ENCODE measurements around the gene KATNIP.
"Not testable (repeated sequence)": the region's sequence is repeated elsewhere in the genome, so short reads cannot be mapped to it uniquely, and the experiment has no call there.

KATNIP gene

GRCh38 chr16:27538528-27538927 lies 11.4 kb upstream of the KATNIP start:
- no peak for DNase-seq

DNA sequence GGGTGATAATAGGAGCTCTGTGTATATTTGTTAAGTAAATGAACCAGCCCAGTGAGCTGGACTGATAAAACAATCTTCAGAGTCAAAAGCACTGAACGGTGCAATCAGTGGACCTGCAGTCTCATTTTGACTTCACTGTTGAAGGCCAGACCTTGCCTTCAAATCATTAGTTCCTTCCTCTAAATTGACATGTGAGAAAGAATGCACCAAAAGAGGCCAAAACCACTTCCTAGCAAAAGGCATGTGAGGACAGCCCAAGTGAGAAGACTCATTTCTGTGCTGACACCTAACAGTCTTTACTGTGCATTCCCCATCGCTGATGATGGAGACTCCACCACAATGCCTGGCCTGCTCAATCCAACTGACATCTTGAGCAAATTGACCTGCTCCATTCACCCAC lies 10.8 kb upstream of the KATNIP start:
- DNase-seq, result no peak

- DNase-seq, result no peak
These were observed 10.3 kb upstream of the KATNIP start for GRCh38 chr16:27539636-27540035.

GRCh38 chr16:27543801-27544200 lies 6.1 kb upstream of the KATNIP start:
- DNase-seq, result peak; percentile 12

GRCh38 chr16:27544671-27545070 lies 5.3 kb upstream of the KATNIP start:
- no peak for DNase-seq

- peak; percentile 55 for DNase-seq
These were observed 2.8 kb upstream of the KATNIP start for GRCh38 chr16:27547134-27547533.

- DNase-seq, result peak; percentile 19
These were observed 2.1 kb upstream of the KATNIP start for GRCh38 chr16:27547851-27548250.

- no peak for DNase-seq
These were observed 539 bp upstream of the KATNIP start for GRCh38 chr16:27549464-27549745.

DNA sequence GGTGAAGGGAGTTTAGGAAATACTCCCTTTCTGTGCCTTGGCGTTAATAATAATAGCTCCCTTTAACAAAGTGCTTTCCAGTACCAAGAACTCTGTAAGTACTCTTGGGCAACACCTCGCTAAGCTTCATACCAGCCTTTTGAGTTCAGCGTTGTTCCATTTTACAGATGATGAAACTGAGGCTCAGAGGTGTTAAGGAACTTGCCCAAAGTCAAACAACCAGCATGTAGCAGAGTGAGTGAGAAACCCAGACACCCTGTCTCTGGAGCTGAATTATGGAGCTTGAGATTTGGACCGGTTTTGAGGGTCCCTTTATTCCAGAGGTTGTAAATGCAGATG lies 607 bp downstream of the KATNIP start:
- DNase-seq, result no peak

- DNase-seq, result no peak
These were observed 1.1 kb downstream of the KATNIP start for GRCh38 chr16:27551036-27551435.

DNA sequence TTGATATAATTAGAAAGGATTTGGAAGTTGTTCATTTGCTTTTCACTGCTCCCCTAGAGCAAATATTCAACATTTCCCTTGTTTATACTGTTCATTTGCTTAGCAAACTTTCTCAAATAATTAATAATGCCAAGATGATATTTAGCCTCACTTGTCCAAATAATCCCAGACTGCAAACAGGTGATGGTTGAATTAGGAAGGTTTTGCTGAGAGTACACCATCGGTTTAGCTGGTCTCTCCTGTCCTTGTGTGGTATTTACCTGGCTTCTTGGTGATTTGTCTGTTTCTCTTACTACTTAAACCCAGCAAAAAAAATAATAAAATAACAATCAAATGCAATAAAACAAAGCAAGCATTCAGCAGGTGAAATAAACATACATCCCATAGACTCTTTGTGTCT lies 6.5 kb downstream of the KATNIP start:
- no peak for DNase-seq

- no peak for DNase-seq
These were observed 8.5 kb downstream of the KATNIP start for GRCh38 chr16:27558434-27558833.

- no peak for DNase-seq
These were observed 9.0 kb downstream of the KATNIP start for GRCh38 chr16:27558932-27559331.

DNA sequence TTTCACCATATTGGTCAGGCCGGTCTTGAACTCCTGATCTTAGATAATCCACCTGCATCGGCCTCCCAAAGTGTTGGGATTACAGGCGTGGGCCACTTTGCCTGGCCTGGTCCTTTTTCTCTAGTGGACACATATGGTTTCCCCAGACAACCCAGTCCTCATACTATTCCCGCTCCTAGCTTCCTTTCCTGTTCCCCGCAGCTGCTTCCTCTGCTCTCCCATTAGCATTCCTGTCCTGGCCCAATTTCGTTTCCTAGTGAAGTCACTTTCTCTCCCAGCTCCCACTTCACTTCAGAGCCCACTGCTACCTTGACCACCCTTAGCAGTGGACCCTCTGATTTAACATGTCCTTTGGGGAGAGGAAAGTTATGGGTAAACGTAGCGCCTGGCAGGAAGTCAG lies 11.3 kb downstream of the KATNIP start:
- no peak for DNase-seq

DNA sequence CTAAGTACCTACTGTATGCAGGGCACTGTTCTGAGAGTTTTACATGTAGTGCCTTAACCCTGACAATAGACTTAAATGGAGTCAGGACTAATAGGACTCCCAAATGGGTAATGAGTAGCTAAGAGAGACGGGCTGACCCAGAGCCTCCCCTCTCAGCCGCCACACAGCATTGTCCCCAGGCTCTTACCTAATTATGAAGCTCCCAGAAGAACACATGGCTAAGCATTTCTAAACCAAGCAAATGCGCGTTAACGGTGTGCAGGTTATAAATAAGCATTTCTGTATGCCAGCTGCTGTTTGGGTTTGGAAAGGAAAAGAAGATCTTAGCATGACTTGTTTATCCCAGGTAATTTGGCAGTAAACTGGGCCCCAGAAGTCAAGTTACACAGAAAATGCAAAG lies 14.3 kb downstream of the KATNIP start:
- no peak for DNase-seq

- DNase-seq, result no peak
These were observed 16.5 kb downstream of the KATNIP start for GRCh38 chr16:27566417-27566816.

DNA sequence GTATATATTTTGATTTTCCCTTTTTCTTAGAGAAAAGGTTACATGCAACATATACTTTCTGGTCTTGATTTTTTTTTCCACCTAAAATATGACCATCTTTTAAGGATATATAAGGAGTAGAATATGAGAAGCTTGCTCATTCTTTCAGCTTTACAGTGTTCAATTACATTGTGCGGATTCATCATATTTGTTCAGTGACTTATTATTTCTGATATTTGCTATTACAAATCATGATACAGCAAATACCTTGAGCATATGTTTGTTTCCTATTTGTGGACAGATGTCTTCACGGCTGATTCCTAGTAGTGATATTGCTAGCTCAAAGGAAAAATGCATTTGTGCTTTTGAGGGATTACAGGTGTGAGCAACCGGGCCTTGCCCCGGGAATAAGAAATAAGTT lies 18.1 kb downstream of the KATNIP start:
- no peak for DNase-seq

- DNase-seq, result not testable (repeated sequence)
These were observed 21.0 kb downstream of the KATNIP start for GRCh38 chr16:27570986-27571385.

GRCh38 chr16:27571433-27572326 lies 21.7 kb downstream of the KATNIP start:
- DNase-seq, result no peak

- DNase-seq, result no peak
These were observed 22.8 kb downstream of the KATNIP start for GRCh38 chr16:27572711-27573110.

GRCh38 chr16:27576729-27577128 lies 26.8 kb downstream of the KATNIP start:
- DNase-seq, result no peak

DNA sequence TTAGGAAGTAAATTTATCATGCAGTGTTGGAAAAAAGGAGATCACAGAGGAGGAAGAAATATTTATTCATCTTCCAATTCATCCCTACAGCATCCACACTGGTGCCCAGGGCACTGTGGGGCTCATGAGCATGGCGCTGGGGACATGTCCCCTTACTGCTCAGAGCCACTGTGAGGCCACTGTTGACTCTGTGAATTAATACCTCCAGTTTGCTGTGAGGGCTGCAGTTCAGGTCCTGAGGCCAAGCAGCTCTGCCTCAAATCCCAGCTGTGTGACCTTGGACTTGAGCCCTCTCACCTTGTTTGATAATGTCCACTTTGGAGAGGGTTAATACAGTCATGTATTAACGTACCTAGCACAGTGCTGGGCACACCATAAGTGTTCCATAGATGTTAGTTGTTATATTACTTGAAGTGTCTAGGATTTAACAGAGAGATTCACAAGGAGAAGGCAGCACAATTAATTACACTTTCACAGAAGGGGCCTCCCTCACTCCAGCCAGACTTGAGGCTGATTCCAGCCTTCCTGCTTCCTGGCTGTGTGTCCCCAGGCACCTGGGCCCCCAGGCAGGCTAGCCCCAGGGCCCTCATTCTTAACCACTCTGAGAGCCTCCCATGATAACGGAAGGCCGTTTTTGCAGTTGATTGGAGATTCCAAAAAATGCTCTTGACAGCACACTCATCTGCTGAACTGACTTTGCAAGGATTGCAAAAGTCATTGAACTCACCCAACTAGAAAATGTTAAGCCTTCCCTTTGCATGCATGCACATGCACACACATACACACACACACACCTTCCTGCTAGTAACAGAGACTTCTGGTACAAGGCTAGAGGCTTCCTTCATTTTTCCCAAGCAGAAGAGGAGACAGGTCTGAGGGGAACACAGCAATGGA lies 29.4 kb downstream of the KATNIP start:
- DNase-seq, result no peak

- no peak for DNase-seq
These were observed 32.9 kb downstream of the KATNIP start for GRCh38 chr16:27582883-27583282.

DNA sequence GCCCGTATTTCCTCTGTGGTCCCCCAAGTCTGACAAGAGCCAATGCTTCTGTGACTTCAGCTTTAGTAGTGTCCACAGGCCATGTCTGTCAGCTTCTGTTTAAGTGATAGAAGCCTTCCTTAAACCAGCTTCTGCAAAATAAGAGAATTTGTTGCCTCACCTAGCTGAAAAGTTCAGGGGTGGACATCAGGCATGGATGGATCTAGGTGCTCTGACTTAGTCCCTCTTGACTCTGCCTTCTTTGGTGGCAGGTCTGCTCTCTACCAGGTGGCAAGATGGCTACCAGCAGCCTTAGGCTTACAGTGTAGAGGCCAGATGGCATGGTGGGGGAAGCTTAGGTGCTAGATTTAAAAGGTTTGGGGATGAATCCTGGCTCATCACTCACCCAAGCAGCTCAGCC lies 33.7 kb downstream of the KATNIP start:
- no peak for DNase-seq
